Activated naive CD4-positive, alpha-beta T cell treated with anti-CD3 and anti-CD28 coated beads, Interleukin-2, amount 10 ng/mL, durations not matched to agents 5 hours and 36 hours (primary cell): ENCODE results near the gene HHATL. TPM values are rescaled to one million over a fixed set of nuclear protein-coding genes. Genes with fewer than 3 reads are reported as not detected.

Experiments used
- total RNA-seq, 2 experiments: library from RNA; stranded (reverse); gene quantifications; one replicate each; pipeline ENCODE4 v1.2.3, GENCODE V29; 2021

Gene HHATL, protein sequence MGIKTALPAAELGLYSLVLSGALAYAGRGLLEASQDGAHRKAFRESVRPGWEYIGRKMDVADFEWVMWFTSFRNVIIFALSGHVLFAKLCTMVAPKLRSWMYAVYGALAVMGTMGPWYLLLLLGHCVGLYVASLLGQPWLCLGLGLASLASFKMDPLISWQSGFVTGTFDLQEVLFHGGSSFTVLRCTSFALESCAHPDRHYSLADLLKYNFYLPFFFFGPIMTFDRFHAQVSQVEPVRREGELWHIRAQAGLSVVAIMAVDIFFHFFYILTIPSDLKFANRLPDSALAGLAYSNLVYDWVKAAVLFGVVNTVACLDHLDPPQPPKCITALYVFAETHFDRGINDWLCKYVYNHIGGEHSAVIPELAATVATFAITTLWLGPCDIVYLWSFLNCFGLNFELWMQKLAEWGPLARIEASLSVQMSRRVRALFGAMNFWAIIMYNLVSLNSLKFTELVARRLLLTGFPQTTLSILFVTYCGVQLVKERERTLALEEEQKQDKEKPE
- not detected for total RNA-seq

DNA sequence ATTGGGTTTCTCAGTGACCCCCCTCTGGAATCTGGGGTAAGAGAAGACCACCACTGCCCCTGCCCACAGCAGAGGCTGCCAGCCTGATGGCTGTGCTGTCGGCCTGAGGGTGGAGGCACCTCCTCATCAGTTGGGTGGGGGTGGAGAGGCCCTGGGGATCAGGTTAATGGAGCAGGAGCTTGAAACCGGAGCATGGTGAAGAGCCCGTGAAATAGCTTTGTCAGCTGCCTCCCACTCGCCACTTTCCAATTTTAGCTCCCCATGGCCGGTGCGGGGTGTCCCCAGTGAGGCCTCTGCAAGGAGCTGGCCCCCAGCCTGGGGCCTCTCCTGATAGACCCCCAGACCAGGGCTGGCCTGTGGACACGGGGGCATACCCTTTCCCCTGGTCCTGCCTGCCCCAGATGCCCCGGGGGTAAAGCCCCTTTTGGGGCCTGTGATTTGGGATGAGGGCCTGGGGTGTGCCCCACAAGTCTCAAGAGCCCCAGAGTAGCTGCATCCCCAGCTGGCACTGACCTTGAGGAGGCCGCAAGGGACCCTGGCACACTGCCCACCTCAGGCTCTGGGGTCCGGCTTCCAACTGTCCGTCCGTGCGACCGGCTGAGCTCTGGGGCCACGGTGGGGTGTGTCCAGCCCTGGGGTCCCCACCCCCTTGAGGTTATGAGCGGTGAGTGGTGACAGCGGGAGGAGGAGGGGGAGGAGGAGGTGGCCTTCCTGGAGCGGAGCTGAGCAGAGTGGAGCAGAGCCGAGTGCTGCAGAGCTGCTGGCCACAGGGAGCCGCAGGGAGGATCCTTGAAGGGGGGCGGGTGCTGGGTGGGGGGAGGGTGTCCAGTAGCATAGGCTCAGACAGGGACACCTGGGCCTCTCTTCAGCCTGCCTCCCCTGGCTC, at the start of gene HHATL:
TSS of gene HHATL (minus strand) at position 733 of the 886 bp plus-strand sequence. CDS start 1,972 bp downstream, outside the sequence.

DNA sequence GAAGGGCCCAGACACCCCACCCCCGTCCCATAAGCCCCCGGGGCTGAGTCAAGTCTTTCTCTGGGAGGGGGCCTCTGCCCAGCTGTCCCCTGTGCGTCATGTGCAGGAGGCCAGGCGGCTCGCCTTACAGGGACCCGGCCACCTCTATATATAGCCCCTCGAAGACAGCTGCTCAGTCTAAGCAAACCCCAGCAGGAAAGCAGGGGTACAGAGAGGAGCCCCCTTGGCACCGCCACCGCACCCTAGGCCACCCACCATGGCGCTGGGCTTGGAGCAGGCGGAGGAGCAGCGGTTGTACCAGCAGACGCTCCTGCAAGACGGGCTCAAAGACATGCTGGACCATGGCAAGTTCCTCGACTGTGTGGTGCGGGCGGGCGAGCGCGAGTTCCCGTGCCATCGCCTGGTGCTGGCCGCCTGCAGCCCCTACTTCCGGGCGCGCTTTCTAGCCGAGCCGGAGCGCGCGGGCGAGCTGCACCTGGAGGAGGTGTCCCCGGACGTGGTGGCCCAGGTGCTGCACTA, 17.2 kb downstream of the HHATL start, which contains the start of gene KLHL40:
TSS of gene KLHL40 (plus strand) at position 175 of the 519 bp plus-strand sequence. CDS start at position 257, 82 bp downstream.

DNA sequence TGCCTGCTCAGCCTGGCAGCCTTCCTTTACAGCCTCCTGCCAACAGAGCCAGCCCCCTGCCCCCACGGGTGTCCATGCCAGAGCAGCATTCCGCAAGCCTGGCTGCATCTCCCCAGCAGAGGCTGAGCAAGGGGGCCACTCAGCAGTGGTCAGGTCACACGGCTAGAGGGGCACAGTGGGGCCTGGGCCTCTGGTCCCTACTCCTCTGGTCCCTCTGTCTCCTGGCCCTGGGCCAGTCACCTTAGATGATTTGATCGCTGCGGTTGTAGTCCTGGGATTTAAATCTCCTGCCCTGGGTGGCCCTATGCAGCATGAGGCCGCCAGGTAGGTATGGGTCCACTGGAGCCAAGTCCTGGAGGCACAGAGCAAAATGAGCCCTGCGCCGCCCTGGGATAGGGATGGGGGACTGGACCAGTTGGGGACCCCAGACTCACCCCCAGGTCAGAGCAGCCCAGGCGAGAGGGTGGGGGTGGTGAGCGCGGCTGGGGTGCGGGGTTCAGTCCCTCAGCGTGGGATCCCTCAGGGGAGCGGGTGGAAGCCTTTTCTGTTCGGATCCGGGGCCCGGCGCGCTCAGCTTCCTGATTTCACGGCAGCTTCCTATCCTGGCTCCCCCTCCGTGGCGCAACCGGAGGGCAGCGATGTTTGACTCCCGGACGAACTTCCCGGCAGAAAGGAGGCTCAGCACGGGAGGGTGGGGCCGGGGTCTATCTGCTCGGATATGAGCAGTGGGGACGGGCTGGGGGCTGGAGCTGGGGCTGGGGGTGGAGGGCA, 48.9 kb downstream of the HHATL start, which contains the start of gene ZBTB47:
TSS of gene ZBTB47 (plus strand) at position 138 of the 771 bp plus-strand sequence. CDS start 4,659 bp downstream, outside the sequence.

Other genes starting within 250 kb of the HHATL start
- gene VIPR1, start 200.2 kb downstream of the HHATL start, total RNA-seq: 10 to 100 TPM; 39.4 to 48.3 TPM
- 10 to 100 TPM; 46.7 to 51.2 TPM for gene SEC22C, start 120.8 kb downstream of the HHATL start, total RNA-seq
- 10 to 100 TPM; 57.8 to 60.7 TPM for gene SS18L2, start 111.9 kb downstream of the HHATL start, total RNA-seq
- gene NKTR, start 102.1 kb downstream of the HHATL start, total RNA-seq: 100 to 1,000 TPM; 116 to 120 TPM
- 1 to 10 TPM in 1 of 2 experiments, under 1 TPM in 1; 0.75 to 1.1 TPM for gene ZBTB47, start 49.1 kb downstream of the HHATL start, total RNA-seq
- gene KLHL40, start 17.3 kb downstream of the HHATL start, total RNA-seq: not detected
- under 1 TPM; 0.28 to 0.46 TPM for gene CCDC13, start 70.5 kb upstream of the HHATL start, total RNA-seq
- 10 to 100 TPM; 43.7 TPM for gene HIGD1A, start 101.7 kb upstream of the HHATL start, total RNA-seq
- under 1 TPM; 0.14 to 0.15 TPM for gene ACKR2, start 106.6 kb upstream of the HHATL start, total RNA-seq
- gene CYP8B1, start 173.1 kb upstream of the HHATL start, total RNA-seq: not detected
- under 1 TPM; 0.71 to 0.87 TPM for gene ZNF662, start 203.3 kb upstream of the HHATL start, total RNA-seq